ENCODE data around the gene TMEM9B. TPM values are rescaled to one million over a fixed set of nuclear protein-coding genes. Genes with fewer than 3 reads are reported as not detected.

TMEM9B gene
- polyA plus RNA-seq, 4 donors, result 54.5 to 69.6 (median 63.3) TPM

DNA sequence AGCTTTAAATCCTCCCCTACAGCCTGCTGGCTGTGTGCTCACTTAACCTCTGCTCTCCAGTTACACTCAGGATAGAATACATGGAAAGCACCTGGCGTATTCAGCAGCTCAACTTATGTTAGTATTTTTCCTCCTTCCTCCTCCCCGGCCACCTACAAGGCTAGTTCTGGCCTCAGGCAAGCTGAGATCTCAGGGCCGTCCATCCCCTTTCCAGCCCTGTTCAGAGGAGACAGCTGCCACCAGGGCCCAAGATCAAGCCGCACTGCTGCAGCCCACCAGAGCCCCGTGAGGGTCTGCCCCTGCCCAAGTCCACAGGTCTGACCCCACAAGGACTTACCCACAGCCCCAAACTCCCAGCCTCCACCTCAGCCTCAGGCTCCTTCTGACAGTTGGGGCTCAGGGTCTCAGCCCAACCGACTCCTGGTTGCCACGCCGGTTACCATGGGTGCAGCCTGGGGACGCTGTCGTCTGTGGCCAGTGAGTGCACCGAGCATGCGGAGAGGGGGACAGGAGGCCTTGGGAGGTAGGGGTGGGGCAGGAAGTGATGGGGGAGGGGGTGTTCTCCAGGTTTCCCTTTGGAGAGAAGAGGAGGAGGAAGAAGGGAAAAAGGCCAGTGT is 31.6 kb downstream of the TMEM9B start, which contains the start of gene C11orf16:
Gene C11orf16 (minus strand): TSS at position 384 of the 617 bp plus-strand sequence. CDS start 639 bp downstream, outside the sequence.
- DNase-seq (ENCODE audit: low read depth in 4 of 4, low spot score in 2 of 4), result no peak

GRCh38 chr11:8930456-8931175 is 33.6 kb downstream of the TMEM9B start:
- no peak for DNase-seq (ENCODE audit: low read depth in 4 of 4, low spot score in 2 of 4)

DNA sequence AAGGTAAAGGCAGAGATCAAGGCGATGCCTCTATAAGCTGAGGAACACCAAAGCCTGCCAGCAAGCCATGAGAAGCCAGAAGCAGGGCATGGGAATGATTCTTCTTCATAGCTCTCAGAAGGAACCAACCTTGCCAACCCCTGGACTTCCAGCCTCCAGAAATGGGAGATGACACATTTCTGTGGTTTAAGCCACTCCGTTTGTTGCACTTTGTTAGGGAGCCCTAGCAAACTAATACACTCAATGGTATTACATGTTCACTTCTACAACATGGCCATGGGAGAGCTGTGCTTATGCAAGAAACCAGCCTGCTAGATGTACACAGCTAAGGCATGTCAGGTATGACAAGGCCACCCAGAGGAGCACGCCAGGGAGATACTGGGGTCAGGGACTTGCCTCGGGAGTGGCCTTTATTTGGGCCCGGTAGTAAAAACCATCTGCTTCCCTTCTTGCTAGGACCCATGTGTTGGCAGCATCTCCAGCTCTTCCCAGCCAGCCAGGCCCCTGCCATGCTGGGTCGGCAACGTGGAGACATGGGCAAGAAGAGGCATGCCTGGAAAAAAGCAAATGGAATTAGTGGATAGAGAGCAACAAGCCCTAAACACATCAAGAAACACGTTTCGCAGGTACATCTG is 35.1 kb downstream of the TMEM9B start:
- DNase-seq (ENCODE audit: low read depth in 4 of 4, low spot score in 2 of 4), result no peak

- DNase-seq (ENCODE audit: low read depth in 4 of 4, low spot score in 2 of 4), result no peak
These were observed 36.0 kb downstream of the TMEM9B start for GRCh38 chr11:8928205-8928604.

GRCh38 chr11:8927233-8927632 is 37.0 kb downstream of the TMEM9B start:
- no peak for DNase-seq (ENCODE audit: low read depth in 4 of 4, low spot score in 2 of 4)

DNA sequence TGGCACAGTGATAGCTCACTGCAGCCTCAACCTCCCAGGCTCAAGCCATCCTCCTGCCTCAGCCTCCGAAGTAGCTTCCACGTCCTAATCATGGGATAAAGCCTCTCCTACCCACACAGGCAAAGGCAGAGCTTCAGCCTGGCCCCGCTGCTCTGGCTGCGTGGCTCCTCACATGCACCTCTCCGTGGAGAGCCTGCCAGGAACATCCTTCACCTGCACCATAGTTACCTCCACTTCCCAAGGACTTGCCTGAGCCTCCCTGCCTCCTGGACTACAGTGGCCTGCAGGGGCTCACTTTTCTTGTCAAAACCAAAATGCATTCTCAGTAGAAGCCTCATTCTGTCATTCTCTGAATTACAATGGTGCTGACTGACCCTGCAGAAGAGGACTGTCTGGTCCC is 38.0 kb downstream of the TMEM9B start:
- no peak for DNase-seq (ENCODE audit: low read depth in 4 of 4, low spot score in 2 of 4)

GRCh38 chr11:8925711-8926110 is 38.5 kb downstream of the TMEM9B start:
- DNase-seq (ENCODE audit: low read depth in 4 of 4, low spot score in 2 of 4), result no peak

GRCh38 chr11:8922691-8923090 is 41.6 kb downstream of the TMEM9B start:
- DNase-seq (ENCODE audit: low read depth in 4 of 4, low spot score in 2 of 4), result no peak

DNA sequence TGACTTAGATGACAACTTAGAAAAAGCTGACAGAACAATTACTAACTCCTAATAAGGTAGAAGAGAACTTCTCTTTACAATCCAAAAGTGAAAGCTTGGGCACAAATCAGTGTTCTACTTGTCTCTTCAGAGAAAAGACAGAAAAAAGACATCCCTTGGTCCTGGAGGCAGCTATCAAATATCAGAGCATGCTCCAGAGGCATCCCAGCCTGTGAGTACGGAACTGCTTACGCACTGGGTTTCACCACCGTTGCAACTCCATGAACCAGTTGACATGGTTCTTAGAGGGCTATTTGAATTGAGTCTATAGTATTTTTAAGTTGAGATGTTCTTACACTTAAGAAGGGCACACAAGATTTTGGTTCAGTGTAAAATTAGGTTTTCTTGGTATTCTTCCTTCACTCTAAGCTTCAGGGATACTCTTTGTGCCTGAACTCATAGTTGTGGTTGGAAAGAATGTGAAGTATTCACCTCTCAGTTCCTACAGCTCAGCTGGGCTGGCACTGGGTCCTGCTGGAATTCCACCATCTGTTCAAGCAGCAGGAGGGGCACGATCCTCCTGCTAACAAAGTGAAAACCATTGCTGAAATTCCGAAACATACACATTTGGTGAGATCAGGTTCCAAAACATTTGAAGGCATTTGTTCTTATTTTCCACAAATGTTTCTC is 47.0 kb downstream of the TMEM9B start:
- no peak for DNase-seq (ENCODE audit: low read depth in 4 of 4, low spot score in 2 of 4)

GRCh38 chr11:8914661-8915018 is 49.6 kb downstream of the TMEM9B start:
- DNase-seq (ENCODE audit: low read depth in 4 of 4, low spot score in 2 of 4), result no peak

DNA sequence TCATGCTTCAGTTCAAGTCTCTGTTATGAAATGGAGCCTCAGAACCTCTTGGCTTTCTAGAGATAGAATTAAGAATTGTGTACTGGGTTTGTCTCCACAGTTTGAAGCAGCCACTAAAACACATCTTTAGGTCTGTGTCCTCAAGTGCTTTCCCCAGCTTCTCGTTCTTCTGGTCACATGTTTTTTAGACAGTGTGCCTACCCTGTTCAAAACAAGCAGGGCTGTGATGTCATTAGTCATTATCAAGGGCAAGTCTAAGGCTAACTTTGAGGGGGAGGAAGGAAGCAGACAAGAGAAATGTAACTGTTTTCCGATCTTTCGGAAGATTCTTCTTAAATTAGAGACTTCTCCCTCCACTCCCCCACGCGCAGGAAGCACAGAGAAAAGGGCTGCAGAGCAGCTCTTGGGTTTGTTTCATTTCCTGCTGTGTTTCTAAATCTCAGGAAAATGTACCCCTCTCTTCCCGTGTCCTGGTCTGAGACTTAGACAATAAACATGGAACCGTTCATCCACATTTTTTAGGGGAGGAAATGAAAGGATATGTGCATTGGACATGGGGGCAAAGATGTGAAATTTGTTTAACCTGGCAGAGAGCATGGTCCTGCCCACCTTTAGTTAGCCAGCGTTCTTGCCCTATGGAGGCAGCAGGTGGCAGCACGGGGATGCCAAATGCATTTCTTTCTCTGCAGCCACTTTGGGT is 50.1 kb downstream of the TMEM9B start:
- DNase-seq (ENCODE audit: low read depth in 4 of 4, low spot score in 2 of 4), result no peak

DNA sequence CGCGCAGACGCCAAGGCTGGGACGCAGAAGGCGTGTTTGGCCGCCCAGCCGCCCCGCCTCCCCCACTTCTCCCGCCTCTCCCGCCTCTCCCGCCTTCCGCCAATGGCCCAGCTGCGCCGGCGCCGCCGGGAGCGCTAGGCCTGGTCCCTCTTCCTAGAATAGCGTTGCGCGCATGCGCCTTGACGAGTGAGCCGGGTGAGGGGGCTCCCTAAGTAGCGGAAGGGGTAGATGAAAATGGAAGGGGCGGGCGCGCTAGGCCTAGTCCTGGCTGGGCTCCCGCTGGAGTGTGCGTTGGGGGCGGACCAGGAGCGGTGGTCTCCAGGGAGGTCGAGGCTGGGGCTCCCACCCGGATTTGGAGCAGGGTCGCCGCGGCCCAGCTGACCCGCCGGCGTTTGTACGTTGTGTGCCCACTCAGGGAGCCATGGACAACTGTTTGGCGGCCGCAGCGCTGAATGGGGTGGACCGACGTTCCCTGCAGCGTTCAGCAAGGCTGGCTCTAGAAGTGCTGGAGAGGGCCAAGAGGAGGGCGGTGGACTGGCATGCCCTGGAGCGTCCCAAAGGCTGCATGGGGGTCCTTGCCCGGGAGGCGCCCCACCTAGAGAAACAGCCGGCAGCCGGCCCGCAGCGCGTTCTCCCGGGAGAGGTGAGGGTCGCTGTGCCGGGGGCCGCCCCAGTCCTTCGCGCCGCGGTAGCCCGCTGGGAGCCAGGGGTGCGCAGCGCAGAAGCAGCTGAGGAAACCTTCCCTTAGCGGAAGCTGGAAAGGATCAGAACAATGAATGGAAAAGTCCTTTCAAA is 53.0 kb downstream of the TMEM9B start, which contains the start of gene AKIP1:
Gene AKIP1 (plus strand): TSS at position 161 of the 795 bp plus-strand sequence. CDS start 261 bp downstream, at position 422.
- peak; percentile 89 to 97 (median 96) for DNase-seq (ENCODE audit: low read depth in 4 of 4, low spot score in 2 of 4)

GRCh38 chr11:8910649-8911026 is 53.6 kb downstream of the TMEM9B start:
- no peak for DNase-seq (ENCODE audit: low read depth in 4 of 4, low spot score in 2 of 4)

DNA sequence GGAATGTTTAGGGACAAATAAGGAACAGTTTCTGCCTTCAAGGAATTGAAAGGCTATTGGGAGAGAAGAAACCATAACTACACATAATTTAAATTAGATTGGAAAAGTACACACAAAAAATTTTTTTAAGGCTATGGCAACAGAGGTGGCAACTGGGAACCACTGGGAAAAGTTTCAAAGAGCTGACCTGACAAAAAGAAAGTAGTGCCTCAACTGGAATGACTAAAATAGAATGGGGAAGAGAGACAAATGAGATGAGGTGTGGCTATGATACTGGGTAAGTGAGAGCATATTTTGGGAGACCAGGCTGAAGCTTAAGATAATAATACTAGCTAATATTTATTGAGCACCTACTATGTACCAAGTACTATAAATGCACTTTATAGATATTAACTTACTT is 56.1 kb downstream of the TMEM9B start:
- no peak for DNase-seq (ENCODE audit: low read depth in 4 of 4, low spot score in 2 of 4)

GRCh38 chr11:8907116-8907515 is 57.1 kb downstream of the TMEM9B start:
- no peak for DNase-seq (ENCODE audit: low read depth in 4 of 4, low spot score in 2 of 4)

DNA sequence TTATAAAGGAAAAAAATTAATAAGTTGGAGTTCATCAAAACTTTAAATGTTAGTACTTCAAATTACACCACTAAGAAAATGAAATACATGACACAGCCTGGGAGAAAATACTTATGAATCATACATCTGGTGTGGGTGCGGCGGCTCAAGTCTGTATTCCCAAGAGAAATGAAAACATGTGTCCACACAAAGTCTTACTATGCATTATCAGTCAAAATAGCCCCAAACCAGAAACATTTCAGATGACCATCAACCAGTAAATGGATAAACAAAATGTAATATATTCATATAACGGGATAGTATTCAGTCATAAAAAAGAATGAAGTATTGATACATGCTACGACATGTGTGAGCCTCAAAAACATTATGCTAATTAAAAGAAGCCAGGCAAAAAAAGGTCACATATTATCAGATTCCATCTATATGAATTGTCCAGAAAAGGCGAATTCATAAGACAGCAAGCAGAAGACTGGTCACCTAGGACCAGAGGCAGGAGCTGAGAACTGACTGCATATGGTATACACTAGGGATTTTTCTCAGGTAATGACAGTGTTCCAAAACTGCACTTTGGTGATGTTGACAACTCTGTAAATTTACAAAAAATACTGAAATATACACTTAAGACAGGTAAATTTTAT is 58.6 kb downstream of the TMEM9B start:
- DNase-seq (ENCODE audit: low read depth in 4 of 4, low spot score in 2 of 4), result no peak

DNA sequence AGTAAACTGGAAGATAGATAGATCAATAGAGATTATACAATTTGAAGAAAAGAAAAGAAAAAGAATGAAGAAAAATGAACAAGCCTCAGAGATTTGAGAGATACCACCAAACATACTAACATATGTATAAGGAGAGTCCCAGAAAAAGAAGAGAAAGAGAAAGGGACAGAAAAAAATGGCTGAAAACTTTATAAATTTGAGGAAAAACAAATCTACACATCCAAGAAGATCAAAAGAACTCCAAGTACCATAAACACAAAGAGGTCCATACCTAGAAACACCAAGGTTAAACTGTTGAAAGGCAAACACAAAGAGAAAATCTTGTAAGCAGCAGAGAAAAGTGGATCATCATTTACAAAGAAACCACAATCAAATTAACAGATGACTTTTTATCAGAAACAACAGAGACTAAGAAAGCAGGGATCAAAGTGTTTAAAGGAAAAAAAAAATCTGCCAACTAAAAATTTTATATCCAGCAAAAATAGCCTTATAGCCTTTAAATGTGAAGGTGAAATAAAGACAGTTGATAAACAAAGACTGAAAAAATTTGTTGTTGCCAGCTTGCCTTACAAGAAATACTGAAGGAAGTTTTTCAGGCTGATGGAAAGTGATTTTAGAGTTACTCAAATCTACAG is 65.0 kb downstream of the TMEM9B start:
- no peak for DNase-seq (ENCODE audit: low read depth in 4 of 4, low spot score in 2 of 4)

Data from left renal cortex interstitium (tissue), 4 donors.